Stomach (tissue), 9 donors: Measurements from ENCODE around the gene FAM13B. TPM values are rescaled to one million over a fixed set of nuclear protein-coding genes. Genes with fewer than 3 reads are reported as not detected.

Source experiments
- DNase-seq, 2 donors: peaks; one replicate each; pipeline versions ENCODE4 v3.0.0 to v3.0.0-alpha.2; 2013 to 2019
- H3K27ac ChIP-seq, 5 donors: fragments of 200-600 bp in 4 of 5; sonication (generic) in 4 of 5; one replicate each; pipeline ENCODE4 v1.5.1; 2013 to 2019; ENCODE audit warnings: mild to moderate bottlenecking in 1 of 5, moderate library complexity in 1 of 5
- H3K27me3 ChIP-seq, 3 donors: fragments of 200-600 bp; sonication (generic); one replicate each; pipeline ENCODE4 v1.5.1; 2017 to 2019; ENCODE audit warnings: mixed run types in 1 of 3
- H3K36me3 ChIP-seq, 4 donors: fragments of 200-600 bp; sonication (generic); 1 replicate in 3 of 4; 2 replicates in 1 of 4; pipeline ENCODE4 v1.5.1; 2016 to 2019
- H3K4me1 ChIP-seq, 4 donors: fragments of 200-600 bp; sonication (generic); one replicate each; pipeline ENCODE4 v1.5.1; 2016 to 2019
- H3K4me3 ChIP-seq, 4 donors: fragments of 200-600 bp; sonication (generic) in 3 of 4; one replicate each; pipeline ENCODE4 v1.5.1; 2016 to 2019; ENCODE audit warnings: mild to moderate bottlenecking in 1 of 4
- H3K9me3 ChIP-seq, 4 donors: fragments of 200-600 bp; sonication (generic); one replicate each; pipeline ENCODE4 v1.5.1; 2016 to 2019
- CTCF ChIP-seq, 7 experiments: fragments of 450-650 bp in 4 of 7; fragments of 200-600 bp in 3 of 7; sonication (generic) in 3 of 7; IDR thresholded peaks; one replicate each; pipeline ENCODE4 v1.5.1; 2016 to 2019; ENCODE audit warnings: antibody characterized with exemption in 7 of 7, control low read depth in 2 of 7, mild to moderate bottlenecking in 1 of 7
- EP300 ChIP-seq: sonication (generic); formaldehyde crosslinking; IDR thresholded peaks from one replicate; pipeline ENCODE4 v1.6.1; 2017; ENCODE audit warnings: antibody characterized with exemption
- POLR2A ChIP-seq, 4 donors: fragments of 450-650 bp; IDR thresholded peaks; one replicate each; pipeline ENCODE4 v1.6.1; 2016; ENCODE audit warnings: antibody characterized with exemption in 4 of 4, control low read depth in 2 of 4, mild to moderate bottlenecking in 1 of 4, moderate library complexity in 1 of 4
- POLR2AphosphoS5 ChIP-seq, 3 donors: sonication (generic); formaldehyde crosslinking; IDR thresholded peaks; one replicate each; pipeline ENCODE4 v1.6.1; 2016; ENCODE audit warnings: antibody characterized with exemption in 3 of 3
- WGBS, 5 donors: extraction: QIAGEN DNeasy Blood & Tissue Kit in 3 of 5; methylation state at CpG; one replicate each; pipeline versions ENCODE4 v1.1.5 to v1.1.7; 2013 to 2018; 5-methylcytosine and 5-hydroxymethylcytosine counted together
- intact Hi-C: fragments of 100-400 bp; cut with DNase I; formaldehyde crosslinking; loops from one replicate; pipeline ENCODE4 v1.15.1; 2023; ENCODE audit warnings: low total_unique reads
- polyA plus RNA-seq, 3 donors: library from polyadenylated mRNA; stranded (reverse); fragments of 200-250 nt; gene quantifications; one replicate each; pipeline ENCODE4 v1.2.3, GENCODE V29; 2013
- total RNA-seq, 5 donors: library from RNA; depleted of rRNA; stranded (reverse); fragments of >200 nt; gene quantifications; one replicate each; pipeline versions ENCODE4 v1.1.0 to v1.2.3, GENCODE V29; 2014 to 2016
- donor health status: healthy with polysubstance abuse.
- donor health status: Bipolar disorder and iron deficiency.
- donor health status: healthy.

The FAM13B gene
- total and polyA plus RNA-seq, 8 donors: 7.0 to 66.6 (median 24.2) TPM

GRCh38 chr5:137899493-137899892 is 133.4 kb downstream of the FAM13B start:
- whole genome bisulfite sequencing, 5 donors: 87 to 95% (median 90%) methylated on average over 3 of the region's 3 CpGs
- Histone ChIP-seq H3K27ac (no peak overlapping the region), H3K4me1 (peaks cover 0 to 6% (median 0%) of the 10 kb centered on the region in 4 donors), H3K27me3 (no peaks in the 10 kb centered on the region), H3K9me3 (no peaks in the 10 kb centered on the region), H3K36me3 (no peaks in the 10 kb centered on the region), H3K4me3 (no peak overlapping the region)
- no peak for DNase-seq
- intact Hi-C loops: no loop called here
- no peak for TF ChIP-seq POLR2A (IDR thresholded peaks at IDR 0.05)
- no peak for TF ChIP-seq EP300
- no peak for TF ChIP-seq CTCF (IDR thresholded peaks at IDR 0.05)
- TF ChIP-seq POLR2AphosphoS5 (IDR thresholded peaks at IDR 0.05): no peak

GRCh38 chr5:137896560-137896959 is 136.3 kb downstream of the FAM13B start:
- H3K4me1 ChIP-seq: peaks cover 0 to 6% (median 0%) of the 10 kb centered on the region in 4 donors
- WGBS, 5 donors: 49 to 66% (median 57%) methylated on average over 3 of the region's 3 CpGs
- intact Hi-C loops: no loop called here
- no peaks in the 10 kb centered on the region for H3K27me3 ChIP-seq
- H3K27ac ChIP-seq: no peak overlapping the region
- H3K9me3 ChIP-seq: no peaks in the 10 kb centered on the region
- no peaks in the 10 kb centered on the region for H3K36me3 ChIP-seq
- no peak overlapping the region for H3K4me3 ChIP-seq
- TF ChIP-seq POLR2A (IDR thresholded peaks at IDR 0.05) (no peak), CTCF (IDR thresholded peaks at IDR 0.05) (no peak), EP300 (no peak), POLR2AphosphoS5 (IDR thresholded peaks at IDR 0.05) (no peak)
- no peak for DNase-seq

GRCh38 chr5:137894586-137894985 is 138.3 kb downstream of the FAM13B start:
- TF ChIP-seq CTCF (IDR thresholded peaks at IDR 0.05) (no peak), POLR2A (IDR thresholded peaks at IDR 0.05) (no peak), POLR2AphosphoS5 (IDR thresholded peaks at IDR 0.05) (no peak), EP300 (no peak)
- Histone ChIP-seq H3K9me3 (no peaks in the 10 kb centered on the region), H3K36me3 (no peaks in the 10 kb centered on the region), H3K4me1 (peaks cover 0 to 5% (median under 1%) of the 10 kb centered on the region in 4 donors), H3K27ac (no peak overlapping the region), H3K27me3 (no peaks in the 10 kb centered on the region), H3K4me3 (no peak overlapping the region)
- intact Hi-C loops: no loop called here
- DNase-seq: no peak

- Histone ChIP-seq H3K9me3 (no peaks in the 10 kb centered on the region), H3K27me3 (peaks cover 0 to 6% (median 4%) of the 10 kb centered on the region in 3 donors), H3K27ac (no peak overlapping the region), H3K36me3 (no peaks in the 10 kb centered on the region), H3K4me3 (no peak overlapping the region), H3K4me1 (peaks cover 4 to 20% (median 8%) of the 10 kb centered on the region in 4 donors)
- 89 to 97% (median 93%) methylated on average over 3 of the region's 3 CpGs for WGBS, 5 donors
- TF ChIP-seq POLR2AphosphoS5 (IDR thresholded peaks at IDR 0.05): no peak
- no peak for TF ChIP-seq EP300
- no peak for TF ChIP-seq CTCF (IDR thresholded peaks at IDR 0.05)
- no peak for TF ChIP-seq POLR2A (IDR thresholded peaks at IDR 0.05)
- DNase-seq: no peak
- intact Hi-C loops: no loop called here
Observed at GRCh38 chr5:137891849-137892248, 141.0 kb downstream of the FAM13B start.
